AG04449 (cell line): ENCODE data around the gene ROPN1.
"Not testable (repeated sequence)": the region's sequence is repeated elsewhere in the genome, so short reads cannot be mapped to it uniquely, and the experiment has no call there.

Experiments
- CTCF ChIA-PET: fragments of 350-600 bp; formaldehyde crosslinking; extraction: SDS; loops from one replicate; lab custom pipeline; 2021; ENCODE audit warnings: antibody characterized with exemption; lab: Yijun Ruan, JAX
- POLR2A ChIA-PET: fragments of 400-600, 350-600 bp; formaldehyde crosslinking; extraction: SDS; loops from one replicate; lab custom pipeline; 2020; ENCODE audit warnings: antibody characterized with exemption, inconsistent platforms; lab: Yijun Ruan, JAX
- DNase-seq: peaks from one replicate; pipeline ENCODE4 v3.0.0-alpha.2; 2010; ENCODE audit warnings: low read depth, low spot score
- H3K4me3 ChIP-seq: 2 replicates; pipeline ENCODE4 v1.5.1; 2011; ENCODE audit warnings: low read depth, mild to moderate bottlenecking, control low read depth, low read length
- TF ChIP-seq, protein P1 (sequence below): IDR thresholded peaks from one replicate; pipeline ENCODE4 v1.5.1; 2011; ENCODE audit warnings: mild to moderate bottlenecking, moderate library complexity, low read length, control low read depth, inconsistent platforms; ENCODE audit not compliant: insufficient read depth; ENCODE audit errors: missing control alignments

Gene ROPN1

DNA sequence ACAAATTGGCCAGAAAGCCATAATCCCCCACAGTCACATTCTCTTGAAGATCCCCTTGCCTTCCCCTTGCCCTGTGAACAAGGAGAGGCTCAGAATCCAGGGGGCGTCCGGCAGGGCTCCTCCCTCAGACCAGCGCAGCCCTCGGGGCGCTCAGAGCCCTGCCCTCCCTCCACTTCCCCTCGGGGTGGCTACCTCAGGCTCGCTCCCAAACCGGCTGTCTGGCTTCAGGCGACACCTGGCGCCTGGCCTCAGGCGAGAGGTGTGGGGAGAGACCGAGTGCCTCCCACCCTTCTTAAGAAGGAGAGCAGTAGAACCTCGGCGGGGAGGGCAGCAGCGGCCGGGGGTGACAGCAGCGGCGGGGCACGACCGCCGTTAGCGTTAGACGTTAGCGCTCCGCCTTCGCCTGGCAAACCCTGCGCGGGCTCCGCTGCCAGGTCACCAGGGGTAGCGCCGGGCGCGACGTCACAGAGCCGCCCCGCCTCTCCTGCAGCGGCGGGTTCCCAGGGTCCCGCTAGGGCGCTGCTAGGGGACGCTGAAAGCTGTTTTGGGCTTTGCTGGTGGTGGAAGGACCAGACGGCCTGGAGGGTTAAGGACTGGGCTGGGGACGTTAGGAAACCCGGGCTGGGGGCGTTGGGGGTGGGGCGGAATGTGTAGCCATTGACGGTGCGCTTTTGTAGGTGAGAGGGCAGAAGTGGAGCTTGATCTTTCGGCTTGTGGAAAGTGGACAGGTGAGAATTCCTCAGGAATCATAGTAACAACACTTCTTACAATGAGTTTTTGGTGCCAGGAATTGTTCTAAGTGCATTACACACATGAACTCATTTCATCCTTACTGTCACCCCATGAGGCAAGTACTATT, at the start of gene ROPN1:
TSS of gene ROPN1 (minus strand) at position 395 of the 859 bp plus-strand sequence. CDS start 11,643 bp downstream, outside the sequence.
- H3K4me3 ChIP-seq, CTCF ChIA-PET, DNase-seq, POLR2A ChIA-PET: not testable (repeated sequence)

DNA sequence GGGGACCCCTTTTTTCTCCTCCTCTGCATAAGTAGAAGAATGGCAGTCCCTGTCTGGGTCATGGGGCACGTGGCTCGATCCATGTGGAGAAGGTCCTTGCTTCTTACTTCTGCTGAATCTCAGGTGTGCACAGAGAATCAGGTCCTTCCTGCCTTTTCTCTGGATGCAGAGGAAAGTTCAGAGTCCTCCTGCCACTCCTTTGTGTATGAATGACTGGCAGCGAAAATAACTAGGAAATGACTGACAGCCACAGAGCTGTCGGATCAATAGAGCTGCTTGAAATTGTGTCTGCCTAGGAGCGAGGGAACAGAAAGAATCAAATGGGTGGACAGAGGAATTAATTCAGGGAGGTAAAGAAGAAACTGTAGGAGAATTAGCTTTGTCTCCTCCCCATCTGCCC, 49.6 kb upstream of the ROPN1 start:
- H3K4me3 ChIP-seq, result no peak overlapping the region
- DNase-seq, result no peak
- POLR2A ChIA-PET, result no interaction called here
- TF ChIP-seq, protein P1, sequence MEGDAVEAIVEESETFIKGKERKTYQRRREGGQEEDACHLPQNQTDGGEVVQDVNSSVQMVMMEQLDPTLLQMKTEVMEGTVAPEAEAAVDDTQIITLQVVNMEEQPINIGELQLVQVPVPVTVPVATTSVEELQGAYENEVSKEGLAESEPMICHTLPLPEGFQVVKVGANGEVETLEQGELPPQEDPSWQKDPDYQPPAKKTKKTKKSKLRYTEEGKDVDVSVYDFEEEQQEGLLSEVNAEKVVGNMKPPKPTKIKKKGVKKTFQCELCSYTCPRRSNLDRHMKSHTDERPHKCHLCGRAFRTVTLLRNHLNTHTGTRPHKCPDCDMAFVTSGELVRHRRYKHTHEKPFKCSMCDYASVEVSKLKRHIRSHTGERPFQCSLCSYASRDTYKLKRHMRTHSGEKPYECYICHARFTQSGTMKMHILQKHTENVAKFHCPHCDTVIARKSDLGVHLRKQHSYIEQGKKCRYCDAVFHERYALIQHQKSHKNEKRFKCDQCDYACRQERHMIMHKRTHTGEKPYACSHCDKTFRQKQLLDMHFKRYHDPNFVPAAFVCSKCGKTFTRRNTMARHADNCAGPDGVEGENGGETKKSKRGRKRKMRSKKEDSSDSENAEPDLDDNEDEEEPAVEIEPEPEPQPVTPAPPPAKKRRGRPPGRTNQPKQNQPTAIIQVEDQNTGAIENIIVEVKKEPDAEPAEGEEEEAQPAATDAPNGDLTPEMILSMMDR, result no peak
- CTCF ChIA-PET, result interaction anchor here (0.8 to 3.4 kb wide), 3 partner anchors 8 to 38 kb away, joined by 3 to 24 read pairs (median 4); partner anchors contain the start of gene KALRN

DNA sequence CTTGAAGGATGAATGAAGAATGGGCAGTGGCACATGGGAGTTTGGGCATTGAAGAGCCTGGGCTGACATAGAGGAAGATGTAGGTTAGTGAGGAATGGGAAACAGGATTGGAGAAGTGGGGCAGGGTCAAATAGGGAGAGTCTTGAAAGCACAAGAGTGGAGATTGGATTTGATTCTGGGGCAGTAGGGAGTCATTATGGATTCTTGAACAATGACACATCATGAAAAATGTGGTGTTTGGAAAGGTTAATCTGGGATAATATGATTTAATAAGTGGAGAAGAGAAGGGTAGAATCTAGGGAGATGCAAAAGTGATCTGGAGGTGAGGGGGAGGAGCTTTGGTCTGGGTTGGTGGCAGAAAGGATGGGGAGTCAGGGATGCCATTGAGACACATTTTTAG, 45.4 kb upstream of the ROPN1 start:
- POLR2A ChIA-PET, result no interaction called here
- DNase-seq, result no peak
- TF ChIP-seq, protein P1, result no peak
- no peak overlapping the region for H3K4me3 ChIP-seq
- CTCF ChIA-PET, result interaction anchor here (1.1 kb wide), 1 partner anchor 12 kb away, joined by 3 read pairs; no protein-coding TSS in a partner anchor

DNA sequence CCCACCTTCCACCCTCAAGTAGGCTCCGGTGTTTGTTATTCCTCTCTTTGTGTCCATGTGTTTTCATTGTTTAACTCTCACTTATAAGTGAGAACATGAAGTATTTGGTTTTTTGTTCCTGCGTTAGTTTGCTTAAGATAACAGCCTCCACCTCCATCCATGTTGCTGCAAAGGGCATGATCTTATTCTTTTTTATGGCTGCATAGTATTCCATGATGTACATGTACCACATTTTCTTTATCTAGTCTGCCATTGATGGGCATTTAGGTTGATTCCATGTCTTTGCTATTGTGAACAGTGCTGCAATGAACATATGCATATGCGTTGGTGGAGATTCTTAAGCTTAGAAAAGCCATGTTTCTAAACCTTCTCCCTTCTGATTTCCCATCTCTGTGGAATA, 44.3 kb upstream of the ROPN1 start:
- DNase-seq, H3K4me3 ChIP-seq, POLR2A ChIA-PET: not testable (repeated sequence)
- CTCF ChIA-PET, result interaction anchor here (1.1 to 1.2 kb wide), 3 partner anchors 48 to 523 kb away, joined by 3 read pairs; no protein-coding TSS in a partner anchor

DNA sequence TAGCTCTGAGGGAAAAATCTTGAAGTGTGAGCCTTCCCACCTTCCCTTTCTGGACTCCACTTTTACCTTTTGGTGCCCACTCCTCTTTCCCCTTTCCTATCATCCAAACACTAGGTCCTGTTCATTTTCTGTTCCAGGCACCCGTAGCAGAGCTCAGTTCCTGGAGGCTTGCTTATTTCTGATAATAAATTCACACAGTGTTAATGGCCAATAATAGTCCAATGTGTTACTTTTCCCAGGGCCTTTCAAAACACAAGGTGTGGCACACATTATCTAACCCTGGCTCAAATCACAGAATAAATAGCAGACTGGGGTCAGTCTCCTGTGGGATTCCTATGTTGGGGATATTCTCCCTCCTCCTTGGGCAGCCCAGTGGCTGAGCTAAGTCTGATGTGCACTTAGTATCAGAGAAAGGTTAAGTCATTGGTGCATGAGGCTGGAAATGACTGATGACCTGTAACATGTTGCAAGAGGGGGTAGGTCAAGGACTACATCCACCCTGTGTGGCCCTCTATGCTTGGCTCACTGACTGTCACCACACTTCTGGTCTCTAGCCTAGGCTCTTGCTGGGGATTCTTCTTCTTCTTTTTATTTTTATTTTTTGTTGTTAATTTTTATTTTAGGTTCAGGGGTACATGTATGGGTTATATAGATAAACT, 43.7 kb upstream of the ROPN1 start:
- TF ChIP-seq, protein P1, result no peak
- no peak overlapping the region for H3K4me3 ChIP-seq
- no peak for DNase-seq
- POLR2A ChIA-PET, result no interaction called here
- CTCF ChIA-PET, result interaction anchor here (1.1 to 3.9 kb wide), 7 partner anchors 13 to 316 kb away, joined by 3 to 28 read pairs (median 4); no protein-coding TSS in a partner anchor

DNA sequence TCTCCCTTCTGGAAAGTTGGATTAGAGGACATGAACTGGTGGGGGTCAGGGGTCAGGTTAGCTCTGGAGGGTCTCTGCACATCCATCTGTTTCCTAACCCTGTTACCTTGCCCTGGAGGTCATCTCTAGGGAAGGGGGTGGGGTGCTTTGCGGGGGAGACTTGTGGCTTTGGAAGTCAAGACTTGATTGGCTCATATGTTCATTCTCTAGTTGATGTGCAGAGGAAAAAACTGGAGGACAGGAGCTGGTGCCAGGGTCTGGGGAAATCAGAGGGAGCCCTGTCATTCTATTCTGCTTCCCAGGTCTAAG, 42.9 kb upstream of the ROPN1 start:
- ChIA-PET POLR2A (no interaction called here), CTCF (interaction anchor here (0.9 to 3.9 kb wide), 16 partner anchors 8 to 526 kb away, joined by 3 to 38 read pairs (median 10); no protein-coding TSS in a partner anchor)
- no peak for DNase-seq
- TF ChIP-seq, protein P1, result no peak
- peak overlapping the region; percentile 90 for H3K4me3 ChIP-seq

DNA sequence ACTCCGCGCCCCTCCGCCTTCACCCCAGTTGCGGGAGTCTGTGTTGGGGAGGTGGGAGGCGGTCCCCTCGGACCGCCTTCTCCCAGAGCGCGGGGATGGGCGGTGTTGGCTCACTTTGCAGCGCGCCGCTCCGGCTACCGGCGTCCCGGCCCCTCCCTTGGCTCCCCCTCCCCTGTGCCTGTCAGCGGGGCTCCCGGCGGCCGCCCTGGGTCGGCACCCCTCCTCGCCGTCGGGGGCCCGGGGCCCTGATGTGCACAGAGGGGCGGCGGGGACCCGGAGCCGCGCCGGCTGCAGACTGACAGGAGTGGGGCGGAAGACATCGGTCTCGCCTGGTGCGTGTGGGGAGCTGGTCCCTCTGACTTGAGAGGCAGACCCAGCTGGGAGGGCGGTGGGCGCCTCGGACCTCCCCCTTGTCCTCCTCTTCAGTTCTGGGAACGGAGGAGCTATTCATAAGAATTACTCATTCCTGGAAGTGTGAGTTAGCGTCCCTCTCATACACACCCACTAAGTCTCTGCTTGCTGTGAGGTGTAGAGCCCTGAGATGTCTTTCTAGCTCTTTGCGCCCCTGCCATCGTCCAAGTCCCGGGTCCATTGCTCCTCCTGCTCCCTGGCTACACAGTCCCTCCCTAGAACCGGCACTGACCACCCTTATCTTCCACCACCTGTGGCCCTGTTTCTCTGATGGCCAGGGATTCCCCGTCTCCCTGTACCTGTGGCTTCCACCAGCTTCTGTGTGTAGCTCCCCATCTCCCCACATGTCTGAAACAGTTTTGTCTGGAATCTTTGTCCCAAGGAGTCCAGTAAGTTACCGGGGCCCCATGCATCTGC, 42.3 kb upstream of the ROPN1 start:
- POLR2A ChIA-PET, result no interaction called here

More for the DNA sequence above, 42.3 kb upstream of the ROPN1 start:
- CTCF ChIA-PET, result interaction anchor here (0.9 to 9.7 kb wide), 32 partner anchors 9 to 526 kb away, joined by 3 to 98 read pairs (median 6); no protein-coding TSS in a partner anchor
- H3K4me3 ChIP-seq, result peak overlapping the region; percentile 90
- TF ChIP-seq, protein P1, result no peak
- DNase-seq, result no peak
